Kidney (tissue), 14 donors: ENCODE measurements around the gene ETS1. TPM values are rescaled to one million over a fixed set of nuclear protein-coding genes. Genes with fewer than 3 reads are reported as not detected.

Experiments used
- DNase-seq, 5 donors: peaks; one replicate each; pipeline ENCODE4 v3.0.0-alpha.2; 2013 to 2020
- FAIRE-seq: peaks from 2 replicates; lab custom pipeline; 2012; peaks lifted over from hg19 to GRCh38; lab: Jason Lieb, UNC
- H3K27ac ChIP-seq, 2 donors: one replicate each; pipeline ENCODE4 v1.7.0; 2013; ENCODE audit warnings: low read depth in 2 of 2, low read length in 2 of 2, inconsistent platforms in 1 of 2
- H3K27me3 ChIP-seq: one replicate; pipeline ENCODE4 v1.7.1; 2013; ENCODE audit warnings: low read length, inconsistent platforms; ENCODE audit not compliant: control insufficient read depth, insufficient read depth
- H3K36me3 ChIP-seq, 3 donors: one replicate each; pipeline versions ENCODE4 v1.7.0 to v1.7.1; 2013; ENCODE audit warnings: low read length in 3 of 3, control low read depth in 1 of 3, inconsistent platforms in 1 of 3; ENCODE audit not compliant: insufficient read depth in 3 of 3, control insufficient read depth in 2 of 3
- H3K4me1 ChIP-seq, 3 donors: one replicate each; pipeline versions ENCODE4 v1.7.0 to v1.7.1; 2013; ENCODE audit warnings: low read length in 3 of 3, inconsistent platforms in 1 of 3, low read depth in 1 of 3; ENCODE audit not compliant: control insufficient read depth in 2 of 3, insufficient read depth in 2 of 3
- H3K4me3 ChIP-seq, 3 donors: one replicate each; pipeline versions ENCODE4 v1.7.0 to v1.8.1; 2013; ENCODE audit warnings: low read length in 3 of 3, control low read depth in 1 of 3, inconsistent platforms in 1 of 3
- H3K9ac ChIP-seq, 3 donors: one replicate each; pipeline versions ENCODE4 v1.7.0 to v1.7.1; 2013; ENCODE audit warnings: low read length in 3 of 3, control low read depth in 1 of 3, inconsistent platforms in 1 of 3
- H3K9me3 ChIP-seq, 3 donors: one replicate each; pipeline versions ENCODE4 v1.7.0 to v1.7.1; 2013; ENCODE audit warnings: low read length in 3 of 3, control low read depth in 1 of 3, inconsistent platforms in 1 of 3; ENCODE audit not compliant: control insufficient read depth in 2 of 3, insufficient read depth in 1 of 3
- intact Hi-C: fragments of 100-400 bp; cut with DNase I; formaldehyde crosslinking; loops from one replicate; pipeline ENCODE4 v1.11.1; 2022
- polyA plus RNA-seq: library from polyadenylated mRNA; stranded (reverse); fragments of 350-450 nt; fragmentation: Illumina TruSeq; extraction: RNeasy Lipid Tissue Mini Kit (QIAGEN cat#74804); gene quantifications from one replicate; pipeline ENCODE4 v1.2.3, GENCODE V29; 2014; ENCODE audit warnings: low read depth, low replicate concordance; ENCODE audit not compliant: insufficient read depth
- total RNA-seq: library from RNA; stranded (reverse); fragmentation: NEBNext Ultra II Directional; extraction: Animal tissue kit (Norgen Biotek cat#: 25700); gene quantifications from one replicate; pipeline ENCODE4 v1.2.1, GENCODE V29; 2021
- TF ChIP-seq, protein P1 (sequence below): IDR thresholded peaks from 3 replicates; pipeline ENCODE4 v1.5.1; 2012; ENCODE audit warnings: mild to moderate bottlenecking, moderate library complexity, borderline replicate concordance; ENCODE audit not compliant: insufficient read depth; ENCODE audit errors: extremely low read depth
- donor health status: control.
- donor health status: control.
- donor health status: control.
- donor health status: control.
- donor health status: control.
- donor health status: DM: yes; HTN: yes; CAD: no.
- donor health status: Normal renal cell carcinoma (clear cell type).

The ETS1 gene
- total and polyA plus RNA-seq, 2 donors from 2014 or later: 23.5 to 124 TPM

GRCh38 chr11:128520888-128521681 is 66.3 kb downstream of the ETS1 start:
- peak overlapping the region; percentile 91 to 93 for H3K27ac ChIP-seq
- TF ChIP-seq, protein P1, sequence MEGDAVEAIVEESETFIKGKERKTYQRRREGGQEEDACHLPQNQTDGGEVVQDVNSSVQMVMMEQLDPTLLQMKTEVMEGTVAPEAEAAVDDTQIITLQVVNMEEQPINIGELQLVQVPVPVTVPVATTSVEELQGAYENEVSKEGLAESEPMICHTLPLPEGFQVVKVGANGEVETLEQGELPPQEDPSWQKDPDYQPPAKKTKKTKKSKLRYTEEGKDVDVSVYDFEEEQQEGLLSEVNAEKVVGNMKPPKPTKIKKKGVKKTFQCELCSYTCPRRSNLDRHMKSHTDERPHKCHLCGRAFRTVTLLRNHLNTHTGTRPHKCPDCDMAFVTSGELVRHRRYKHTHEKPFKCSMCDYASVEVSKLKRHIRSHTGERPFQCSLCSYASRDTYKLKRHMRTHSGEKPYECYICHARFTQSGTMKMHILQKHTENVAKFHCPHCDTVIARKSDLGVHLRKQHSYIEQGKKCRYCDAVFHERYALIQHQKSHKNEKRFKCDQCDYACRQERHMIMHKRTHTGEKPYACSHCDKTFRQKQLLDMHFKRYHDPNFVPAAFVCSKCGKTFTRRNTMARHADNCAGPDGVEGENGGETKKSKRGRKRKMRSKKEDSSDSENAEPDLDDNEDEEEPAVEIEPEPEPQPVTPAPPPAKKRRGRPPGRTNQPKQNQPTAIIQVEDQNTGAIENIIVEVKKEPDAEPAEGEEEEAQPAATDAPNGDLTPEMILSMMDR: no peak
- no peaks in the 10 kb centered on the region for H3K36me3 ChIP-seq
- intact Hi-C loops: no loop called here
- H3K9ac ChIP-seq: peak overlapping the region; percentile 57 to 92 (median 86)
- H3K9me3 ChIP-seq: no peaks in the 10 kb centered on the region
- no peaks in the 10 kb centered on the region for H3K27me3 ChIP-seq
- DNase-seq (peak in 1 of 5 donors; percentile 73), FAIRE-seq (no peak)
- H3K4me3 ChIP-seq: peak overlapping the region; percentile 56 to 85 (median 69)
- H3K4me1 ChIP-seq: peaks cover 3 to 28% (median 18%) of the 10 kb centered on the region in 3 donors

- Histone ChIP-seq H3K4me1 (peaks cover 3 to 28% (median 22%) of the 10 kb centered on the region in 3 donors), H3K36me3 (no peaks in the 10 kb centered on the region), H3K9ac (peak overlapping the region; percentile 57 to 92 (median 86)), H3K9me3 (no peaks in the 10 kb centered on the region), H3K4me3 (peak overlapping the region; percentile 56 to 85 (median 69)), H3K27ac (peak overlapping the region; percentile 91 to 93), H3K27me3 (no peaks in the 10 kb centered on the region)
- no peak for FAIRE-seq
- intact Hi-C loops: no loop called here
- no peak for DNase-seq
- TF ChIP-seq, protein P1: no peak
These were observed 67.0 kb downstream of the ETS1 start for GRCh38 chr11:128520206-128520887.

GRCh38 chr11:128519338-128519737 is 68.0 kb downstream of the ETS1 start:
- intact Hi-C loops: no loop called here
- H3K4me3 ChIP-seq: peak overlapping the region; percentile 46 to 85 (median 69)
- peak overlapping the region; percentile 49 to 59 for H3K27ac ChIP-seq
- no peaks in the 10 kb centered on the region for H3K36me3 ChIP-seq
- TF ChIP-seq, protein P1: no peak
- DNase-seq (no peak), FAIRE-seq (no peak)
- H3K27me3 ChIP-seq: no peaks in the 10 kb centered on the region
- H3K9me3 ChIP-seq: no peaks in the 10 kb centered on the region
- H3K4me1 ChIP-seq: peaks cover 3 to 33% (median 28%) of the 10 kb centered on the region in 3 donors
- H3K9ac ChIP-seq: peak overlapping the region in 2 of 3 donors; percentile 51 to 62
